GM19397 (cell line): Measurements from ENCODE around the gene PPT2.
"Not testable (repeated sequence)": the region's sequence is repeated elsewhere in the genome, so short reads cannot be mapped to it uniquely, and the experiment has no call there.

Source experiments
- ATAC-seq: cut with Tn5 transposase; IDR thresholded peaks from one replicate; pipeline ENCODE4 v1.9.1; 2021; ENCODE audit warnings: mild to moderate bottlenecking, moderate library complexity; ENCODE audit not compliant: unreplicated experiment

PPT2 gene

GRCh38 chr6:32126880-32127279, 27.1 kb upstream of the PPT2 start:
- no peak for ATAC-seq

- ATAC-seq, result no peak
These were observed 26.6 kb upstream of the PPT2 start for GRCh38 chr6:32127409-32127716.

GRCh38 chr6:32127717-32128592, 26.0 kb upstream of the PPT2 start, which contains the start of gene ATF6B:
TSS of gene ATF6B (minus strand) at chr6:32128246. CDS start at chr6:32128207, 39 bp downstream.
- peak; percentile 81 for ATAC-seq

GRCh38 chr6:32128751-32129296, 25.1 kb upstream of the PPT2 start:
- no peak for ATAC-seq

- no peak for ATAC-seq
These were observed 24.4 kb upstream of the PPT2 start for GRCh38 chr6:32129297-32130088.

GRCh38 chr6:32131439-32131948, 22.4 kb upstream of the PPT2 start:
- no peak for ATAC-seq

GRCh38 chr6:32132110-32132509, 21.8 kb upstream of the PPT2 start:
- no peak for ATAC-seq

GRCh38 chr6:32133786-32134185, 20.2 kb upstream of the PPT2 start:
- no peak for ATAC-seq

- ATAC-seq, result no peak
These were observed 16.5 kb upstream of the PPT2 start for GRCh38 chr6:32137454-32137853.

GRCh38 chr6:32139590-32139989, 14.4 kb upstream of the PPT2 start:
- no peak for ATAC-seq

- ATAC-seq, result no peak
These were observed 13.4 kb upstream of the PPT2 start for GRCh38 chr6:32140420-32141046.

- ATAC-seq, result not testable (repeated sequence)
These were observed 9.7 kb upstream of the PPT2 start for GRCh38 chr6:32144238-32144637.

GRCh38 chr6:32146287-32146686, 7.7 kb upstream of the PPT2 start:
- ATAC-seq, result no peak

GRCh38 chr6:32146687-32147086, 7.3 kb upstream of the PPT2 start:
- ATAC-seq, result no peak

- ATAC-seq, result no peak
These were observed 6.4 kb upstream of the PPT2 start for GRCh38 chr6:32147401-32148132.

- no peak for ATAC-seq
These were observed 5.5 kb upstream of the PPT2 start for GRCh38 chr6:32148289-32149091.

- ATAC-seq, result no peak
These were observed 4.7 kb upstream of the PPT2 start for GRCh38 chr6:32149092-32149755.

- no peak for ATAC-seq
These were observed 3.7 kb upstream of the PPT2 start for GRCh38 chr6:32149932-32150870.
